HEK293 (cell line): ENCODE results near the gene AUH.

Experiments
- CTCF ChIA-PET: fragments of 350-600 bp; formaldehyde crosslinking; extraction: SDS; loops from one replicate; lab custom pipeline; 2021; ENCODE audit warnings: antibody characterized with exemption; lab: Yijun Ruan, JAX
- POLR2A ChIA-PET: fragments of 300-600 bp; formaldehyde crosslinking; extraction: SDS; loops from one replicate; lab custom pipeline; 2020; ENCODE audit warnings: antibody characterized with exemption, inconsistent platforms; lab: Yijun Ruan, JAX
- H3K27ac ChIP-seq: fragments of 200-500 bp; sonication (Bioruptor generic); 2 replicates; pipeline ENCODE4 v1.5.1; 2014; ENCODE audit warnings: low read depth, low read length, control low read depth, inconsistent platforms; ENCODE audit errors: extremely low read depth
- H3K36me3 ChIP-seq, 2 experiments: fragments of 200-500 bp in 1 of 2; sonication (Bioruptor generic) in 1 of 2; 1 replicate in 1 of 2; 2 replicates in 1 of 2; pipeline ENCODE4 v1.5.1; 2014 to 2017; ENCODE audit warnings: inconsistent platforms in 2 of 2, low read length in 2 of 2; ENCODE audit not compliant: control insufficient read depth in 2 of 2, insufficient read depth in 1 of 2
- H3K4me1 ChIP-seq: fragments of 200-500 bp; sonication (Bioruptor generic); 2 replicates; pipeline ENCODE4 v1.5.1; 2014; ENCODE audit warnings: mild to moderate bottlenecking, low read length, inconsistent platforms; ENCODE audit not compliant: control insufficient read depth, insufficient read depth
- H3K4me3 ChIP-seq: 2 replicates; pipeline ENCODE4 v1.5.1; 2011; ENCODE audit warnings: low read depth, mild to moderate bottlenecking, control low read depth, low read length, moderate library complexity
- H3K9me3 ChIP-seq: fragments of 200-500 bp; sonication (Bioruptor generic); 2 replicates; pipeline ENCODE4 v1.5.1; 2014; ENCODE audit warnings: low read depth, low read length, inconsistent platforms; ENCODE audit not compliant: control insufficient read depth, insufficient read depth
- HOXC10 ChIP-seq: sonication (generic); formaldehyde crosslinking; IDR thresholded peaks from 2 replicates; pipeline ENCODE4 v1.8.1; 2023; ENCODE audit warnings: mild to moderate bottlenecking, missing genetic modification reagents
- HOXD13 ChIP-seq: sonication (generic); formaldehyde crosslinking; IDR thresholded peaks from 2 replicates; pipeline ENCODE4 v1.8.0; 2022; ENCODE audit warnings: missing genetic modification reagents, borderline replicate concordance
- IKZF3 ChIP-seq: fragments of 450-650 bp; IDR thresholded peaks from 2 replicates; pipeline ENCODE4 v1.5.0; 2018; ENCODE audit warnings: missing biosample characterization, mild to moderate bottlenecking, missing genetic modification characterization, moderate library complexity
- WT1 ChIP-seq: fragments of 450-650 bp; formaldehyde crosslinking; IDR thresholded peaks from 2 replicates; pipeline ENCODE4 v1.5.1; 2016; ENCODE audit warnings: missing biosample characterization, missing genetic modification characterization
- ZNF426 ChIP-seq: fragments of 450-650 bp; formaldehyde crosslinking; IDR thresholded peaks from 2 replicates; pipeline ENCODE4 v1.5.1; 2017; ENCODE audit warnings: missing biosample characterization, missing genetic modification characterization, mild to moderate bottlenecking, inconsistent platforms, moderate library complexity
- ZNF626 ChIP-seq: fragments of 450-650 bp; sonication (Bioruptor Pico); formaldehyde crosslinking; IDR thresholded peaks from 2 replicates; pipeline ENCODE4 v1.5.1; 2018; ENCODE audit warnings: missing biosample characterization, missing genetic modification characterization, inconsistent platforms
- ZNF658 ChIP-seq: fragments of 450-650 bp; formaldehyde crosslinking; IDR thresholded peaks from 2 replicates; pipeline ENCODE4; 2016; ENCODE audit warnings: missing biosample characterization, missing genetic modification characterization
- ZNF701 ChIP-seq: fragments of 450-650 bp; formaldehyde crosslinking; IDR thresholded peaks from 2 replicates; pipeline ENCODE4 v1.5.1; 2016; ENCODE audit warnings: missing biosample characterization, missing genetic modification characterization
- TF ChIP-seq, protein P1 (sequence below): fragments of 450-650 bp; formaldehyde crosslinking; IDR thresholded peaks from 2 replicates; pipeline ENCODE4 v1.5.1; 2016; ENCODE audit warnings: missing biosample characterization, missing genetic modification characterization
- TF ChIP-seq, protein P2 (sequence below): fragments of 450-650 bp; formaldehyde crosslinking; optimal IDR thresholded peaks from 2 replicates; pipeline ENCODE3; 2016; ENCODE audit warnings: missing biosample characterization, mild to moderate bottlenecking, missing genetic modification characterization
- TF ChIP-seq, protein P3 (sequence below): fragments of 450-650 bp; formaldehyde crosslinking; IDR thresholded peaks from 2 replicates; pipeline ENCODE4 v1.5.1; 2016; ENCODE audit warnings: missing biosample characterization, missing genetic modification characterization
- TF ChIP-seq, protein P4 (sequence below): fragments of 450-650 bp; formaldehyde crosslinking; IDR thresholded peaks from 2 replicates; pipeline ENCODE4 v1.5.1; 2016; ENCODE audit warnings: missing biosample characterization, missing genetic modification characterization

Gene AUH

DNA sequence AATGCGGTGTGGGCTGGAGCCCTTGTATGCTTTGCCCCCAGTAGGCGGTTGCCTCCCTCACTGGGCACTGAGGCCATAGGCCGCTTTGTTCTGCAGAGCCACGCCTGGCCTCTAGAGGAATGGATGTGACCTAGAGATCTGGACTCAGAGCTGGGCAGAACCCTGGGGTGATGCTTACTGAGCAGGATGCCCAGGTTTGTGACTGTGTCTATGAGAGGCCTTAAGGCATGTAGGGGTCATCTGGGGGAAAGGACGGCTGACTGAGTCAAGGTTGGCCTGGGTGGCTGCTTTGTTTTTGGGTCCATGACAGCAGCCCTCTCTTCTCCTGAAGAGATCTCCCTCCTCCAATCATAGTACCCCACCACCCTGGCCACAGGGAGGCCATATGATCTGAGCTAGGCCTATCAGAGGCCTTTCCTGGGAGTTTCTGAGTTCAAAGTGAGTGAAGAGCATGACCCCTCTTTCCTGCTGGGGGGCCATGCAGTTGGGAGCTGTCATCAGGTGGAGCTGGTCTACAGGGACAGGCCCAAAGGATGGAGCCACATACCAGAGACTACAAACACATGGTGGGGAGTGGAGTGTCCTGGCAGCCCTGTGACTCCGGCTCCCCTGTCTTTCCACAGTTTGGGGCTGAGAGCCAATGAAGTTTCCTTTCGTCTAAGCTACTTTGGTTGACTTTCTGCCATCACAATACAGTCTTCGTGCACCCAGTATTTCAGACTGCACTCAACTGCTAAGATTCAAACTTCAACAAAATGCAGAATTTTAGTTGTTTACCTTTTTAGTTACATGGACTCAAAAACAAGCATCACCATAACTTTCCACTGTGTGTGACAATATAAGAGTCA lies 165.4 kb downstream of the AUH start (continued):
- TF ChIP-seq, protein P1, sequence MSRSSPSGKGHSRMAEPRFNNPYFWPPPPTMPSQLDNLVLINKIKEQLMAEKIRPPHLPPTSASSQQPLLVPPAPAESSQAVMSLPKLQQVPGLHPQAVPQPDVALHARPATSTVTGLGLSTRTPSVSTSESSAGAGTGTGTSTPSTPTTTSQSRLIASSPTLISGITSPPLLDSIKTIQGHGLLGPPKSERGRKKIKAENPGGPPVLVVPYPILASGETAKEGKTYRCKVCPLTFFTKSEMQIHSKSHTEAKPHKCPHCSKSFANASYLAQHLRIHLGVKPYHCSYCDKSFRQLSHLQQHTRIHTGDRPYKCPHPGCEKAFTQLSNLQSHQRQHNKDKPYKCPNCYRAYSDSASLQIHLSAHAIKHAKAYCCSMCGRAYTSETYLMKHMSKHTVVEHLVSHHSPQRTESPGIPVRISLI (tag by site-specific recombination): no peak
- no peak for TF ChIP-seq HOXC10 (CRISPR knock-in tag)
- TF ChIP-seq WT1 (tag by site-specific recombination): no peak
- TF ChIP-seq, protein P2, sequence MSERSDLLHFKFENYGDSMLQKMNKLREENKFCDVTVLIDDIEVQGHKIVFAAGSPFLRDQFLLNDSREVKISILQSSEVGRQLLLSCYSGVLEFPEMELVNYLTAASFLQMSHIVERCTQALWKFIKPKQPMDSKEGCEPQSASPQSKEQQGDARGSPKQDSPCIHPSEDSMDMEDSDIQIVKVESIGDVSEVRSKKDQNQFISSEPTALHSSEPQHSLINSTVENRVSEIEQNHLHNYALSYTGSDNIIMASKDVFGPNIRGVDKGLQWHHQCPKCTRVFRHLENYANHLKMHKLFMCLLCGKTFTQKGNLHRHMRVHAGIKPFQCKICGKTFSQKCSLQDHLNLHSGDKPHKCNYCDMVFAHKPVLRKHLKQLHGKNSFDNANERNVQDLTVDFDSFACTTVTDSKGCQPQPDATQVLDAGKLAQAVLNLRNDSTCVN (tag by site-specific recombination): no peak
- TF ChIP-seq, protein P3, sequence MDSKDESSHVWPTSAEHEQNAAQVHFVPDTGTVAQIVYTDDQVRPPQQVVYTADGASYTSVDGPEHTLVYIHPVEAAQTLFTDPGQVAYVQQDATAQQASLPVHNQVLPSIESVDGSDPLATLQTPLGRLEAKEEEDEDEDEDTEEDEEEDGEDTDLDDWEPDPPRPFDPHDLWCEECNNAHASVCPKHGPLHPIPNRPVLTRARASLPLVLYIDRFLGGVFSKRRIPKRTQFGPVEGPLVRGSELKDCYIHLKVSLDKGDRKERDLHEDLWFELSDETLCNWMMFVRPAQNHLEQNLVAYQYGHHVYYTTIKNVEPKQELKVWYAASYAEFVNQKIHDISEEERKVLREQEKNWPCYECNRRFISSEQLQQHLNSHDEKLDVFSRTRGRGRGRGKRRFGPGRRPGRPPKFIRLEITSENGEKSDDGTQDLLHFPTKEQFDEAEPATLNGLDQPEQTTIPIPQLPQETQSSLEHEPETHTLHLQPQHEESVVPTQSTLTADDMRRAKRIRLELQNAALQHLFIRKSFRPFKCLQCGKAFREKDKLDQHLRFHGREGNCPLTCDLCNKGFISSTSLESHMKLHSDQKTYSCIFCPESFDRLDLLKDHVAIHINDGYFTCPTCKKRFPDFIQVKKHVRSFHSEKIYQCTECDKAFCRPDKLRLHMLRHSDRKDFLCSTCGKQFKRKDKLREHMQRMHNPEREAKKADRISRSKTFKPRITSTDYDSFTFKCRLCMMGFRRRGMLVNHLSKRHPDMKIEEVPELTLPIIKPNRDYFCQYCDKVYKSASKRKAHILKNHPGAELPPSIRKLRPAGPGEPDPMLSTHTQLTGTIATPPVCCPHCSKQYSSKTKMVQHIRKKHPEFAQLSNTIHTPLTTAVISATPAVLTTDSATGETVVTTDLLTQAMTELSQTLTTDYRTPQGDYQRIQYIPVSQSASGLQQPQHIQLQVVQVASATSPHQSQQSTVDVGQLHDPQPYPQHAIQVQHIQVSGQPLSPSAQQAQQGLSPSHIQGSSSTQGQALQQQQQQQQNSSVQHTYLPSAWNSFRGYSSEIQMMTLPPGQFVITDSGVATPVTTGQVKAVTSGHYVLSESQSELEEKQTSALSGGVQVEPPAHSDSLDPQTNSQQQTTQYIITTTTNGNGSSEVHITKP (tag by site-specific recombination): no peak

DNA sequence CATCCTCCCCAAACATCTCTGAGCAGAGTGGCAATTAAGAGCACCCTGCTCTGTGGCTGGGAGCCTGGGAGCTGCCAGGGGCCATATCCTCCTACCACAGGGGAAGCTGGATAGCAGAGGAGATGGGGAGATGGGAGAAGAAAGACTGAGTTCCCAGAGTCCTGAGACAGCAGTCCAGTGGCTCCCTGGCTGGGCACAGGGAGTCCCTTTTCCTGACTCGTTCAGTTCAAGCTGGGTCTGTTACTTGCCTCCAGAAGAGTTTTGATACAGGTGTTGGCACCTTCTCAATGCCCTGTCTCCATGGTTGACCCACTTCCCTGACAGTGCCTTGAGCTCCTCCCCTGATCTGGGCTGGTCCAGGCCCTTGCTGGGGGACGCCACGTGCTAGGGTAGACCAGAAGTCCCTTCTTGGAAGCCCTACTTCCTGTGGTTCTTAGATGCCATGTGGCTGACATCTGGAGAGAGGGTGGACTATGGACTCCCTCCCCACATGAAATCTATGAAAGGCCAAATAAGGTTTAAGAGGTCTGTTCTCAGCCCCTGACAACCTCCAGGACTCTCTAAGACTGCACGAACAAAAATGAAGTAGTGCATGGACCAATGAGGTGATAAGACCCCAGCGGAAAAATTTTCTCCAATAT lies 166.2 kb downstream of the AUH start:
- CTCF ChIA-PET: interaction anchor here (0.7 kb wide), 1 partner anchor 70 kb away, joined by 3 read pairs; no protein-coding TSS in a partner anchor
- no peak overlapping the region for H3K27ac ChIP-seq
- no peaks in the 10 kb centered on the region for H3K9me3 ChIP-seq
- TF ChIP-seq ZNF626 (tag by site-specific recombination) (no peak), HOXD13 (CRISPR knock-in tag) (no peak), ZNF701 (no peak), IKZF3 (tag by site-specific recombination) (no peak), ZNF658 (tag by site-specific recombination) (no peak), ZNF426 (no peak)
- TF ChIP-seq, protein P4, sequence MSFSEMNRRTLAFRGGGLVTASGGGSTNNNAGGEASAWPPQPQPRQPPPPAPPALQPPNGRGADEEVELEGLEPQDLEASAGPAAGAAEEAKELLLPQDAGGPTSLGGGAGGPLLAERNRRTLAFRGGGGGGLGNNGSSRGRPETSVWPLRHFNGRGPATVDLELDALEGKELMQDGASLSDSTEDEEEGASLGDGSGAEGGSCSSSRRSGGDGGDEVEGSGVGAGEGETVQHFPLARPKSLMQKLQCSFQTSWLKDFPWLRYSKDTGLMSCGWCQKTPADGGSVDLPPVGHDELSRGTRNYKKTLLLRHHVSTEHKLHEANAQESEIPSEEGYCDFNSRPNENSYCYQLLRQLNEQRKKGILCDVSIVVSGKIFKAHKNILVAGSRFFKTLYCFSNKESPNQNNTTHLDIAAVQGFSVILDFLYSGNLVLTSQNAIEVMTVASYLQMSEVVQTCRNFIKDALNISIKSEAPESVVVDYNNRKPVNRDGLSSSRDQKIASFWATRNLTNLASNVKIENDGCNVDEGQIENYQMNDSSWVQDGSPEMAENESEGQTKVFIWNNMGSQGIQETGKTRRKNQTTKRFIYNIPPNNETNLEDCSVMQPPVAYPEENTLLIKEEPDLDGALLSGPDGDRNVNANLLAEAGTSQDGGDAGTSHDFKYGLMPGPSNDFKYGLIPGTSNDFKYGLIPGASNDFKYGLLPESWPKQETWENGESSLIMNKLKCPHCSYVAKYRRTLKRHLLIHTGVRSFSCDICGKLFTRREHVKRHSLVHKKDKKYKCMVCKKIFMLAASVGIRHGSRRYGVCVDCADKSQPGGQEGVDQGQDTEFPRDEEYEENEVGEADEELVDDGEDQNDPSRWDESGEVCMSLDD (tag by site-specific recombination): no peak
- H3K36me3 ChIP-seq: no peaks in the 10 kb centered on the region
- no peak overlapping the region for H3K4me3 ChIP-seq
- H3K4me1 ChIP-seq: peaks cover 3% of the 10 kb centered on the region; the same call in 1 of the 2 replicates
- POLR2A ChIA-PET: no interaction called here
